Fibroblast of the aortic adventitia (primary cell): ENCODE measurements around the gene ITGA11. TPM values are rescaled to one million over a fixed set of nuclear protein-coding genes. Genes with fewer than 3 reads are reported as not detected.

Source experiments
- DNase-seq: peaks from one replicate; pipeline ENCODE4 v3.0.0-alpha.2; 2010; ENCODE audit warnings: low read depth
- H3K4me3 ChIP-seq: 2 replicates; pipeline ENCODE4 v1.5.1; 2011; ENCODE audit warnings: low read depth, mild to moderate bottlenecking, control low read depth, low read length, moderate library complexity
- total RNA-seq: library from RNA; depleted of rRNA; stranded (reverse); fragments of >200 nt; gene quantifications from 2 replicates; pipeline ENCODE4 v1.2.3, GENCODE V29; 2012; ENCODE audit warnings: low replicate concordance
- TF ChIP-seq, protein P1 (sequence below): IDR thresholded peaks from 2 replicates; pipeline ENCODE4 v1.5.1; 2011; ENCODE audit warnings: mild to moderate bottlenecking, low read length, control low read depth, inconsistent platforms; ENCODE audit not compliant: insufficient read depth

ITGA11 gene
- total RNA-seq, 1 donor, result 81.1 TPM

GRCh38 chr15:68275165-68275746 lies 156.7 kb downstream of the ITGA11 start:
- TF ChIP-seq, protein P1, sequence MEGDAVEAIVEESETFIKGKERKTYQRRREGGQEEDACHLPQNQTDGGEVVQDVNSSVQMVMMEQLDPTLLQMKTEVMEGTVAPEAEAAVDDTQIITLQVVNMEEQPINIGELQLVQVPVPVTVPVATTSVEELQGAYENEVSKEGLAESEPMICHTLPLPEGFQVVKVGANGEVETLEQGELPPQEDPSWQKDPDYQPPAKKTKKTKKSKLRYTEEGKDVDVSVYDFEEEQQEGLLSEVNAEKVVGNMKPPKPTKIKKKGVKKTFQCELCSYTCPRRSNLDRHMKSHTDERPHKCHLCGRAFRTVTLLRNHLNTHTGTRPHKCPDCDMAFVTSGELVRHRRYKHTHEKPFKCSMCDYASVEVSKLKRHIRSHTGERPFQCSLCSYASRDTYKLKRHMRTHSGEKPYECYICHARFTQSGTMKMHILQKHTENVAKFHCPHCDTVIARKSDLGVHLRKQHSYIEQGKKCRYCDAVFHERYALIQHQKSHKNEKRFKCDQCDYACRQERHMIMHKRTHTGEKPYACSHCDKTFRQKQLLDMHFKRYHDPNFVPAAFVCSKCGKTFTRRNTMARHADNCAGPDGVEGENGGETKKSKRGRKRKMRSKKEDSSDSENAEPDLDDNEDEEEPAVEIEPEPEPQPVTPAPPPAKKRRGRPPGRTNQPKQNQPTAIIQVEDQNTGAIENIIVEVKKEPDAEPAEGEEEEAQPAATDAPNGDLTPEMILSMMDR, result no peak
- H3K4me3 ChIP-seq, result no peak overlapping the region
- DNase-seq, result no peak

DNA sequence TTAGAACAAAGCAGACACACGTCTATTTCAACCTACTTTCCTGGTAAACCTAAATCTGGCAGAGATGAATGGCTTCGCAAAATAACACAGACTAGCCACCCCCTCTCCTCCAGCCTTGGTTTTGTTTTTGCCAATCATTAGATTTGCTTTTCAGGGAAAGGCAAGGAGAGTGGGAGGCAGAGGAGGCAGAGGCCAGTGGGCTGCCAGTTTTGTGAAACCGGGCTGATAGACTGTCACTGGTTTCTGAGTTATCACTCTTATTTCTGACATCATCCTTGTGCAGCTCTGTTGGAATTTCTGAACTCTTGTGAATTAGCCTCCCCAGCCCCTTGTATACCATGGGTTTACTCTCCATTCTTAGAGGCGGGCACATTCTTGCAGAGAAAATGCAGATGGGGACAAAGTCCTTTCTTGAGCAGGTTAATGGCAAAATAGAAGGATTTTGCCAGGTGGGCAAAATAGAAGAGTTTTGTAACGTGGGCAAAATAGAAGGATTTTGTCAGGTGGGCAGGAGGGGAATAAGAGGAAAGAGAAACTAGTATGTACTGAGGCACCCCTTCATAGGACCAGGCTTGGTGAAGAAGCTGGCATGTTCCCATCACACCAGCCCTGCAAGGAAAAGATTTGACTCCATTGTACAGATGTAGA lies 157.6 kb downstream of the ITGA11 start:
- TF ChIP-seq, protein P1, result no peak
- DNase-seq, result no peak
- H3K4me3 ChIP-seq, result no peak overlapping the region

DNA sequence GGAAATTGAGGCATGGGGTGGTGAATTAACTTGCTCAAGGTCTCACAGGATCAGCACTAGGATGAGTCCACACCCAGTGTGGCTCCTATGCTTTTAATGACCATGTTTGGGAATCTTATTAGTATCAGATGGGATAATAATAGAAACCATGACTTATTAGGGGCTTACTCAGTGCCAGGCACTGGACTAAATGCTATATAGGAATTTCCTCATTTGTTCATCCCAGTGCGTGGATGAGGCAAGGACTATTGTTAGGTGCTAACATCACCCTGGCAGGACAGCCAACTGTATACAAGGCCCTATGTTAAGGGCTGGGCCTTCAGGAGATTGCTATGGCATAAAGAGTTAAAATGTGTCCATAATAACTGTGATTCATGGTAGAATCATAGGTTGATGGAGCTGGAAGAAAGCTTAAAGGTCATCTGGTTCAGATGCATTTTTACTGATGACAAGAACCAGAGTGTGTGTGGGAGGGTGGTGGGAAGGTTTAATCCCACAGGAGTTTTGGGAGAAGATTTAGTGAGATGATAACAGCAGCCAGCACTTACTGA lies 159.2 kb downstream of the ITGA11 start:
- H3K4me3 ChIP-seq, result no peak overlapping the region
- TF ChIP-seq, protein P1, result no peak
- DNase-seq, result peak; percentile 91

- peak; percentile 72 for DNase-seq
- TF ChIP-seq, protein P1, result no peak
These were observed 160.0 kb downstream of the ITGA11 start for GRCh38 chr15:68271854-68272471.

DNA sequence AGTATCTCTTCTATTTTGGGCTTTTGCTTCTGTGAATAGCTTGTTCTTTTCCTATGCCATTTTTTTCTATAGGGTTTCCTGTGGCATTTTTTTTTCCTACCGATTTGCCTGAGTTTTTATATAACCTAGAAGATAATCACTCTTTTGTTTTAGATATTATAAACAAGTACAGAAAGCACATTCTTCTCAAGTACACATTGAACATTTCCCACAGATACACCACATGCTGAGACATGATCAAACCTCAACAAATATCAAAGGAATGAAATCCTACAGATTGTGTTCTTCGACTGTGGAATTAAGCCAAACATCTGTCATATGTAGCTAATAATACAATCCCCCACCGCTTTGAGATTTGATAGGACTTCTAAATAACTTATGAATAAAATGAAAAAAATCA lies 163.6 kb downstream of the ITGA11 start:
- H3K4me3 ChIP-seq, result no peak overlapping the region
- TF ChIP-seq, protein P1, result no peak
- no peak for DNase-seq

More at GRCh38 chr15:68271854-68272471, 160.0 kb downstream of the ITGA11 start:
- H3K4me3 ChIP-seq, result peak overlapping the region; percentile 19

DNA sequence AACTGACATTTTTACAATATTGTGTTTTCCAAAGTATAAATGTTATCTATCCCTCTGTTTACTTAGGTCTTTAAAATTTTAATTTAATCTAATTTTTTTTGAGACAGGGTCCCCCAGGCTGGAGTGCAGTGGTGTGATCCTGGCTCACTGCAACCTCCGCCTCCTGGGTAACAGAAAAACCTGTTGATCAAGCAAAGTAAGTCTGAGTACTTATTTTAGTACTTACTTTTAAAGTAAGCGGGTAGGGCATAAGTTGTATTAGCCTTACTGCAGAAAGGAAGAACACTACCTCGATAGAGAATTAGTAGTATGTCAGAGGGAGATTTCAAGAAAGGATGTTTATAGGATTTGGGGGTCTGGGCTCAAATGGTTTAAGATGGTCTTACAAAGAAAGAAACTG lies 166.3 kb downstream of the ITGA11 start:
- no peak for DNase-seq
- TF ChIP-seq, protein P1, result no peak
- H3K4me3 ChIP-seq, result no peak overlapping the region
